ENCODE measurements around the gene RMDN3. TPM values are rescaled to one million over a fixed set of nuclear protein-coding genes. Genes with fewer than 3 reads are reported as not detected.

The RMDN3 gene
- total RNA-seq, 2 donors from 2014 or later: 17.2 to 34.5 TPM

DNA sequence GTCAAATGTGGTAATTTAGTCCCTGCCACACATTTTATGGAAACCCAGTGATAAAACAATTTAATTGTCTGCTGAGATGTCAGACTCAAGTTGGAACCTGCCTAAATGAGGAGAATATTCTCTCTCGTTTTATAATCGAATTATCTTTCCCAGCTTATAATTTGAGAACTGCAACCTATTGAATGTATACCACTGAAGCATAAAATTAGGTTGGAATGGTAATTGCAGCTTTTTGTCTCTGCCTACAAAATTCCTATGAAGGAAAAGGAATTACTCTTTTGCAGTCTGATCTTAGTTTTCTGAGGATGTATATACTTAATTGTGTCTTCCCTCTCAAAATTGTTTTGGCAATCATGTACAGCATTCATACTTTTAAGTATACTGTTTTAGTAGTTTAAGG, 31.1 kb downstream of the RMDN3 start:
- H3K9me3 ChIP-seq: no peaks in the 10 kb centered on the region
- DNase-seq (ENCODE audit: low spot score) (no peak), ATAC-seq (ENCODE audit: insufficient number of reproducible peaks, low FRiP score, low read depth) (no peak)
- TF ChIP-seq, protein P1, sequence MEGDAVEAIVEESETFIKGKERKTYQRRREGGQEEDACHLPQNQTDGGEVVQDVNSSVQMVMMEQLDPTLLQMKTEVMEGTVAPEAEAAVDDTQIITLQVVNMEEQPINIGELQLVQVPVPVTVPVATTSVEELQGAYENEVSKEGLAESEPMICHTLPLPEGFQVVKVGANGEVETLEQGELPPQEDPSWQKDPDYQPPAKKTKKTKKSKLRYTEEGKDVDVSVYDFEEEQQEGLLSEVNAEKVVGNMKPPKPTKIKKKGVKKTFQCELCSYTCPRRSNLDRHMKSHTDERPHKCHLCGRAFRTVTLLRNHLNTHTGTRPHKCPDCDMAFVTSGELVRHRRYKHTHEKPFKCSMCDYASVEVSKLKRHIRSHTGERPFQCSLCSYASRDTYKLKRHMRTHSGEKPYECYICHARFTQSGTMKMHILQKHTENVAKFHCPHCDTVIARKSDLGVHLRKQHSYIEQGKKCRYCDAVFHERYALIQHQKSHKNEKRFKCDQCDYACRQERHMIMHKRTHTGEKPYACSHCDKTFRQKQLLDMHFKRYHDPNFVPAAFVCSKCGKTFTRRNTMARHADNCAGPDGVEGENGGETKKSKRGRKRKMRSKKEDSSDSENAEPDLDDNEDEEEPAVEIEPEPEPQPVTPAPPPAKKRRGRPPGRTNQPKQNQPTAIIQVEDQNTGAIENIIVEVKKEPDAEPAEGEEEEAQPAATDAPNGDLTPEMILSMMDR (IDR thresholded peaks at IDR 0.05): no peak
- no peak overlapping the region for H3K27ac ChIP-seq
- no peaks in the 10 kb centered on the region for H3K27me3 ChIP-seq (replicated peaks; ENCODE audit: insufficient read depth)
- no peaks in the 10 kb centered on the region for H3K36me3 ChIP-seq
- H3K4me1 ChIP-seq (ENCODE audit: control insufficient read depth in 1 of 2, low read depth in 2 of 2): no peaks in the 10 kb centered on the region
- H3K4me3 ChIP-seq: no peak overlapping the region

DNA sequence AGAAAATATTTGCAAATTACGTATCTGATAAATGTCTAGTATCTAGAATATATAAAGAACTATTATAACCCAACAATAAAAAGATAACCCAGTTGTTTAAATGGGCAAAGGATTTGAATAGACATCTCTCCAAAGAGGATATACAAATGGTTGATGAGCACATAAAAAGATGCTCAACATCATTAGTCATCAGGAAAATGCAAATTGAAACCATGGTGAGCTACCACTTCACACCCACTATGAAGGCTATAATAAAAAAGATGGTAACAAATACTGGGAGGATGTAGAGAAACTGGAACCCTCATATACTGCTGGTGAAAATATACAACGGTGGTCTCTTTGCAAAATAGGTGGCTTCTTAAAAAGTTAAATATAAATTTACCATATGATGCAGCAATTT, 32.1 kb downstream of the RMDN3 start:
- TF ChIP-seq, protein P1 (IDR thresholded peaks at IDR 0.05): no peak
- H3K36me3 ChIP-seq: no peaks in the 10 kb centered on the region
- no peaks in the 10 kb centered on the region for H3K9me3 ChIP-seq
- DNase-seq (ENCODE audit: low spot score) (no peak), ATAC-seq (ENCODE audit: insufficient number of reproducible peaks, low FRiP score, low read depth) (no peak)
- no peaks in the 10 kb centered on the region for H3K4me1 ChIP-seq (ENCODE audit: control insufficient read depth in 1 of 2, low read depth in 2 of 2)
- no peaks in the 10 kb centered on the region for H3K27me3 ChIP-seq (replicated peaks; ENCODE audit: insufficient read depth)
- no peak overlapping the region for H3K4me3 ChIP-seq
- H3K27ac ChIP-seq: no peak overlapping the region

- no peaks in the 10 kb centered on the region for H3K36me3 ChIP-seq
- no peaks in the 10 kb centered on the region for H3K9me3 ChIP-seq
- H3K27me3 ChIP-seq (replicated peaks; ENCODE audit: insufficient read depth): no peaks in the 10 kb centered on the region
- DNase-seq (ENCODE audit: low spot score) (no peak), ATAC-seq (ENCODE audit: insufficient number of reproducible peaks, low FRiP score, low read depth) (no peak)
- no peaks in the 10 kb centered on the region for H3K4me1 ChIP-seq (ENCODE audit: control insufficient read depth in 1 of 2, low read depth in 2 of 2)
- TF ChIP-seq, protein P1 (IDR thresholded peaks at IDR 0.05): no peak
- no peak overlapping the region for H3K4me3 ChIP-seq
- no peak overlapping the region for H3K27ac ChIP-seq
Observed at GRCh38 chr15:40722354-40722753, 32.7 kb downstream of the RMDN3 start.

- Histone ChIP-seq H3K36me3 (no peaks in the 10 kb centered on the region), H3K4me3 (no peak overlapping the region), H3K9me3 (no peaks in the 10 kb centered on the region), H3K27ac (no peak overlapping the region), H3K4me1 (ENCODE audit: control insufficient read depth in 1 of 2, low read depth in 2 of 2) (no peaks in the 10 kb centered on the region), H3K27me3 (replicated peaks; ENCODE audit: insufficient read depth) (no peaks in the 10 kb centered on the region)
- TF ChIP-seq, protein P1 (IDR thresholded peaks at IDR 0.05): no peak
- no peak for DNase-seq (ENCODE audit: low spot score)
- no peak for ATAC-seq (ENCODE audit: insufficient number of reproducible peaks, low FRiP score, low read depth)
Observed at GRCh38 chr15:40721701-40722100, 33.4 kb downstream of the RMDN3 start.

DNA sequence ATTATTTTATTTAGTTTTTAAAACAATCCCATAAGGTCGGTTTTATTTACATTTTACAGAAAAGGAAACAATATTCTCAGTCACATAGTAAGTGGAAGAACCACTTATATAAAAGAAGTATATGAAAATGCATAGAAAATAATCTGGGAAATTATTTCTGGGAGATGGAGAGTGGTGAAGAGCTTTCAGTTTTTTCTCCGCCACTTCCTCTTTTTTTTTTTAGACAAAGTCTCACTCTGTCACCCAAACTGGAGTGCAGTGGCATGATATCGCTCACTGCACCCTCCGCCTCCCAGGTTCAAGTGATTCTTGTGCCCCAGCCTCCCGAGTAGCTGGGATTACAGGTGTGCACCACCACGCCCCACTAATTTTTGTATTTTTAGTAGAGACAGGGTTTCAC, 38.9 kb downstream of the RMDN3 start:
- DNase-seq (ENCODE audit: low spot score) (no peak), ATAC-seq (ENCODE audit: insufficient number of reproducible peaks, low FRiP score, low read depth) (no peak)
- no peak overlapping the region for H3K27ac ChIP-seq
- TF ChIP-seq, protein P1 (IDR thresholded peaks at IDR 0.05): no peak
- H3K27me3 ChIP-seq (replicated peaks; ENCODE audit: insufficient read depth): no peaks in the 10 kb centered on the region
- H3K4me1 ChIP-seq (ENCODE audit: control insufficient read depth in 1 of 2, low read depth in 2 of 2): no peaks in the 10 kb centered on the region
- H3K36me3 ChIP-seq: no peaks in the 10 kb centered on the region
- no peaks in the 10 kb centered on the region for H3K9me3 ChIP-seq
- no peak overlapping the region for H3K4me3 ChIP-seq

Data from thoracic aorta (tissue), 2 donors.